Vagina (tissue), 2 donors: ENCODE data around the gene REEP3. TPM values are rescaled to one million over a fixed set of nuclear protein-coding genes. Genes with fewer than 3 reads are reported as not detected.

Experiments
- DNase-seq, 2 donors: peaks; one replicate each; pipeline ENCODE4 v3.0.0-alpha.2; 2017; ENCODE audit errors: extremely low spot score in 2 of 2
- H3K27ac ChIP-seq: fragments of 200-600 bp; sonication (generic); one replicate; pipeline ENCODE4 v1.5.1; 2019
- H3K27me3 ChIP-seq: fragments of 200-600 bp; sonication (generic); one replicate; pipeline ENCODE4 v1.5.1; 2019
- H3K36me3 ChIP-seq, 2 donors: fragments of 200-600 bp; sonication (generic); one replicate each; pipeline ENCODE4 v1.5.1; 2017 to 2019
- H3K4me1 ChIP-seq: fragments of 200-600 bp; sonication (generic); one replicate; pipeline ENCODE4 v1.5.1; 2019
- H3K4me3 ChIP-seq, 2 donors: fragments of 200-600 bp; sonication (generic); 1 replicate in 1 of 2; 2 replicates in 1 of 2; pipeline ENCODE4 v1.5.1; 2016 to 2019
- H3K9me3 ChIP-seq: fragments of 200-600 bp; sonication (generic); one replicate; pipeline ENCODE4 v1.5.1; 2019
- POLR2A ChIP-seq, 2 donors: fragments of 450-650 bp; IDR thresholded peaks; one replicate each; pipeline ENCODE4 v1.6.1; 2017; ENCODE audit warnings: antibody characterized with exemption in 2 of 2, mild to moderate bottlenecking in 2 of 2, moderate library complexity in 2 of 2
- POLR2AphosphoS5 ChIP-seq, 2 donors: sonication (generic); formaldehyde crosslinking; IDR thresholded peaks; one replicate each; pipeline ENCODE4 v1.9.0; 2017; ENCODE audit warnings: antibody characterized with exemption in 2 of 2, mild to moderate bottlenecking in 2 of 2, low read depth in 1 of 2; ENCODE audit not compliant: insufficient read depth in 1 of 2
- intact Hi-C: fragments of 100-400 bp; cut with DNase I; formaldehyde crosslinking; loops from one replicate; pipeline ENCODE4 v1.15.1; 2023
- total RNA-seq: library from RNA; depleted of rRNA; stranded (reverse); fragments of >200 nt; gene quantifications from one replicate; pipeline ENCODE4 v1.2.3, GENCODE V29; 2016
- TF ChIP-seq, protein P1 (sequence below), 3 experiments: fragments of 450-650 bp in 2 of 3; fragments of 200-600 bp in 1 of 3; sonication (generic) in 1 of 3; IDR thresholded peaks; one replicate each; pipeline ENCODE4 v1.5.1; 2017 to 2019; ENCODE audit warnings: antibody characterized with exemption in 3 of 3, mild to moderate bottlenecking in 2 of 3, moderate library complexity in 2 of 3

The REEP3 gene
- total RNA-seq, 1 donor from 2014 or later = 41.0 TPM

DNA sequence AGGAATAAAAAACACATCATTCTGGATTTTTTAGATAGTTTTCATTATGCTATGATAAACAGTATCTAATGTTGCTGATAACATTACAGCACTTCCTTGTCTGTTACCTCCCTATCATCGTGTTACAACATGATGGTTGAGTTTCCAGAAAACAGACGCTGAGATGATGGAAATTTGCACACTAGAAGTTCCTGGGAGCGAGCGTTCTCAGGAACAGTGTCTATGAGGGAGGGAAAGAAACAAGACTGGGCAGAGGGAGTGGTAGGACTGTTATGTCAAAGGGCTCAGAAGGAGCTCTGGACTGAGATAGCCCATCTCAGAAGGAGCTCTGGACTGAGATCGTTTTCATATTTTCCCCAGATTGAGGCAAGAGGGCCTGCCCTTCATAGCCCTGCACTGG is 121.6 kb downstream of the REEP3 start:
- intact Hi-C loops = no loop called here
- H3K27me3 ChIP-seq = no peaks in the 10 kb centered on the region
- H3K9me3 ChIP-seq = no peaks in the 10 kb centered on the region
- H3K4me3 ChIP-seq = no peak overlapping the region
- H3K36me3 ChIP-seq = no peaks in the 10 kb centered on the region
- DNase-seq = no peak
- H3K27ac ChIP-seq = no peak overlapping the region
- TF ChIP-seq, protein P1, sequence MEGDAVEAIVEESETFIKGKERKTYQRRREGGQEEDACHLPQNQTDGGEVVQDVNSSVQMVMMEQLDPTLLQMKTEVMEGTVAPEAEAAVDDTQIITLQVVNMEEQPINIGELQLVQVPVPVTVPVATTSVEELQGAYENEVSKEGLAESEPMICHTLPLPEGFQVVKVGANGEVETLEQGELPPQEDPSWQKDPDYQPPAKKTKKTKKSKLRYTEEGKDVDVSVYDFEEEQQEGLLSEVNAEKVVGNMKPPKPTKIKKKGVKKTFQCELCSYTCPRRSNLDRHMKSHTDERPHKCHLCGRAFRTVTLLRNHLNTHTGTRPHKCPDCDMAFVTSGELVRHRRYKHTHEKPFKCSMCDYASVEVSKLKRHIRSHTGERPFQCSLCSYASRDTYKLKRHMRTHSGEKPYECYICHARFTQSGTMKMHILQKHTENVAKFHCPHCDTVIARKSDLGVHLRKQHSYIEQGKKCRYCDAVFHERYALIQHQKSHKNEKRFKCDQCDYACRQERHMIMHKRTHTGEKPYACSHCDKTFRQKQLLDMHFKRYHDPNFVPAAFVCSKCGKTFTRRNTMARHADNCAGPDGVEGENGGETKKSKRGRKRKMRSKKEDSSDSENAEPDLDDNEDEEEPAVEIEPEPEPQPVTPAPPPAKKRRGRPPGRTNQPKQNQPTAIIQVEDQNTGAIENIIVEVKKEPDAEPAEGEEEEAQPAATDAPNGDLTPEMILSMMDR (IDR thresholded peaks at IDR 0.05) = no peak
- no peak for TF ChIP-seq POLR2A (IDR thresholded peaks at IDR 0.05)
- no peaks in the 10 kb centered on the region for H3K4me1 ChIP-seq

DNA sequence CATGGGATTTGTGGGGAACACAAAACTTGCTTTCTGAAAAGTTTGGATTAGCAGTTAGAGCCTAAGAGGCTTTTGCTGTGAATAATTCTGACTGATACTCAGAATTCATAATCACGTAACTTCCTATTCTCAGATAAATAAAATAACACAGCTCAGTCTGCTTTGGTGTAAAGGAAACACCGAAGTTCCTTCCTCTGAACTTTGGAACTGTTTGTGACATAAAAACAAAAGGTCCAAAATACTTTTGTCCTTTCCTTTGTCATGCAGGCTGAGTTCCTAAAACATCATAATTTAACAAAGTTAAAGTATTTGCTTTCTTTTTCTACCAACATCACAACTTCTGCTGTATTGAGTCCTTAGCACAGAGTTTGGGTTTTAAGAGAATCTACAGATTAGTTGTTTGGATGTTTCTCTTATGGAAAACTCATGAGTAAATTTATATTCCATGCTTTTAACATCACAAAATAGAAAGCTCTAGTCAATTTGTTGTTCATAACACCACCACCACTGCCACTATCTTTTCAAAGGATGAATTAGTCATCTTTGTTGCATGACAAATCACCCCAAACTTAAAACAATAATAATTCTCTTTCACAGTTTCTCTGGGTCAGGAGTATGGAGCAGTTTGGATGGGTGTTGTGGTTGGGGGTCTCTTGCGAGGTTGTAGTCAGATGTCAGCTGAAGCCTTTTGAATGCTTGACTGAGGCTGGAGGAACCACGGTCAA is 123.4 kb downstream of the REEP3 start:
- no peaks in the 10 kb centered on the region for H3K9me3 ChIP-seq
- no peak overlapping the region for H3K4me3 ChIP-seq
- DNase-seq = no peak
- H3K36me3 ChIP-seq = no peaks in the 10 kb centered on the region
- intact Hi-C loops = no loop called here
- no peaks in the 10 kb centered on the region for H3K4me1 ChIP-seq
- peak overlapping the region; percentile 64 for H3K27ac ChIP-seq
- H3K27me3 ChIP-seq = no peaks in the 10 kb centered on the region
- peak in 1 of 2 donors; percentile 79 for TF ChIP-seq POLR2AphosphoS5 (IDR thresholded peaks at IDR 0.05; ENCODE audit: insufficient read depth in 1 of 2, low read depth in 1 of 2)
- TF ChIP-seq, protein P1 (IDR thresholded peaks at IDR 0.05) = no peak

DNA sequence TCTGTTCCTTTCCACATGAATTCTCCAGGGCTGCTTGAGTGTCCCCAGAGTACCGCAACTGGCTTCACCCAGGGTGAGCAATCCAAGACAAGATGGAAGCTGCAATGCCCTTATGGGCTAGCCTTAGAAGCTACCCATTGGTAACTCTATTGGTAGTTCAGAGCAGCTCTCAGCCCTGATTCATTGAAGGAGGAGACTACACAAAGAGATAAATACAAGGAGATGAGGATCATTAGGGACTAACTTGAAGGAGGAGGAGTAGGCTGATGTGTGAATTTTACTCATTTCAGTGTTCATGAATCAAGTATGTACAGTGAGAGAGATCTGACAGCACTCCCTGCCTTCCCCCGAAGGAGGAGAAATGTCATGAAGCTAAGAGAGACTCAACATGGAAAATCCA is 124.0 kb downstream of the REEP3 start:
- TF ChIP-seq POLR2A (IDR thresholded peaks at IDR 0.05) = no peak
- no peak for TF ChIP-seq POLR2AphosphoS5 (IDR thresholded peaks at IDR 0.05; ENCODE audit: insufficient read depth in 1 of 2, low read depth in 1 of 2)
- DNase-seq = no peak
- no peaks in the 10 kb centered on the region for H3K36me3 ChIP-seq
- H3K9me3 ChIP-seq = no peaks in the 10 kb centered on the region
- H3K27ac ChIP-seq = peak overlapping the region; percentile 64
- no peak overlapping the region for H3K4me3 ChIP-seq
- H3K4me1 ChIP-seq = no peaks in the 10 kb centered on the region
- H3K27me3 ChIP-seq = no peaks in the 10 kb centered on the region
- intact Hi-C loops = no loop called here

DNA sequence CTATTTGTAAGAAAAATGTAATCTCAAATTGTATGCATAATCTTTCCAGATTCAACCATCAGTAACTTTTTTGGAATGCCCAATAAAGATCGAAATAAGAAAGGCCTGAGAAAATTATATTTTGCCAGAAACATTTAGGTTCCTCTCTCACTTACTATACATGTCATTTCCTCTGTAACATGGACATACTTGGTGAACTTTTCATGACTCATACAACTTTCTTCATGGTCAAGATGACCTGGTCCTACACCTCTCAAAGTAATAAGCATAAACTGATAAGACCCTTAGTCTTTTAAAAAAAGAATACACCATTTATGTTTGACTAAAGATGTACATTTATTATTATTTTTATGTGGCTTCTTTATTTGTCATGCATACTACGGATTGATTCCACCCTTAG is 125.3 kb downstream of the REEP3 start:
- Histone ChIP-seq H3K4me3 (no peak overlapping the region), H3K4me1 (no peaks in the 10 kb centered on the region), H3K9me3 (no peaks in the 10 kb centered on the region), H3K27me3 (no peaks in the 10 kb centered on the region), H3K36me3 (no peaks in the 10 kb centered on the region), H3K27ac (no peak overlapping the region)
- TF ChIP-seq, protein P1 (IDR thresholded peaks at IDR 0.05) = no peak
- TF ChIP-seq POLR2A (IDR thresholded peaks at IDR 0.05) = no peak
- no peak for DNase-seq
- intact Hi-C loops = no loop called here

DNA sequence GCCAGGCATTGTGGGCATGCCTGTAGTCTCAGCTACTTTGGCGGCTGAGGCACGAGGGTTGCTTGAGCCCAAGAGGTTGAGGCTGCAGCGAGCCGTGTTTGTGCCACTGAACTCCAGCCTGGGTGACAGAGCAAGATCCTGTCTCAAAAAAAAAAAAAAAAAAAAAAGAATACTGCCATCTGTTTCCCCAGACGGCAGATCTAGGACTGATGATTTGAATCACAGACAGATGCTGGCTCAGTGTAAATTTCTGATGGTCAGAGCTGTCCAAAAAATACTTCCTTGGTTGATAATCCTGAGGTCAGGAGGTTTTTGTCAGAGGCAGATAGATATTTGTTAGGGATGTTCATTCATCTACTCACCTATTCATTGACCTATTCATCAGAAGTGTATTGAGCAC is 130.7 kb downstream of the REEP3 start:
- Histone ChIP-seq H3K27me3 (no peaks in the 10 kb centered on the region), H3K4me3 (no peak overlapping the region), H3K4me1 (peaks cover 5% of the 10 kb centered on the region), H3K9me3 (no peaks in the 10 kb centered on the region), H3K27ac (no peak overlapping the region), H3K36me3 (no peaks in the 10 kb centered on the region)
- intact Hi-C loops = no loop called here
- DNase-seq = no peak
- no peak for TF ChIP-seq POLR2A (IDR thresholded peaks at IDR 0.05)
- TF ChIP-seq, protein P1 (IDR thresholded peaks at IDR 0.05) = no peak
- no peak for TF ChIP-seq POLR2AphosphoS5 (IDR thresholded peaks at IDR 0.05; ENCODE audit: insufficient read depth in 1 of 2, low read depth in 1 of 2)
